NCI-H128 (cell line): ENCODE results near the gene OR8B3.
"Not testable (repeated sequence)": the region's sequence is repeated elsewhere in the genome, so short reads cannot be mapped to it uniquely, and the experiment has no call there.

Source experiments
- DNase-seq: peaks from one replicate; lab custom pipeline; 2025; ENCODE audit not compliant: unreplicated experiment; lab: John Stamatoyannopoulos, UW

The OR8B3 gene

GRCh38 chr11:124398924-124399323 is at the start of gene OR8B3:
TSS of gene OR8B3 (minus strand) at chr11:124399024. CDS start at chr11:124397351, 1,673 bp downstream.
- no peak for DNase-seq

- DNase-seq = no peak
These were observed 48.1 kb upstream of the OR8B3 start for GRCh38 chr11:124446916-124447315.

- DNase-seq = no peak
These were observed 46.9 kb upstream of the OR8B3 start, which contains the start of gene OR8B8 for GRCh38 chr11:124445646-124446150. TSS of gene OR8B8 (minus strand) at chr11:124445696. CDS start at chr11:124441085, 4,611 bp downstream.

GRCh38 chr11:124442847-124443246 is 44.0 kb upstream of the OR8B3 start:
- no peak for DNase-seq

- no peak for DNase-seq
These were observed 43.6 kb upstream of the OR8B3 start for GRCh38 chr11:124442442-124442841.

- no peak for DNase-seq
These were observed 42.7 kb upstream of the OR8B3 start for GRCh38 chr11:124441519-124441918.

GRCh38 chr11:124441081-124441480 is 42.3 kb upstream of the OR8B3 start:
- DNase-seq = no peak

GRCh38 chr11:124440608-124441007 is 41.8 kb upstream of the OR8B3 start:
- DNase-seq = no peak

- no peak for DNase-seq
These were observed 35.9 kb upstream of the OR8B3 start for GRCh38 chr11:124434699-124435098.

- DNase-seq = no peak
These were observed 30.8 kb upstream of the OR8B3 start for GRCh38 chr11:124429599-124429998.

- no peak for DNase-seq
These were observed 25.6 kb upstream of the OR8B3 start, which contains the start of gene OR8B4 for GRCh38 chr11:124424384-124424921. TSS of gene OR8B4 (minus strand) at chr11:124424871. CDS start at chr11:124424871, 0 bp downstream.

- DNase-seq = no peak
These were observed 22.2 kb upstream of the OR8B3 start for GRCh38 chr11:124421043-124421442.

- DNase-seq = no peak
These were observed 16.6 kb upstream of the OR8B3 start for GRCh38 chr11:124415356-124415923.

- no peak for DNase-seq
These were observed 11.1 kb upstream of the OR8B3 start for GRCh38 chr11:124409906-124410305.

- no peak for DNase-seq
These were observed 6.8 kb upstream of the OR8B3 start for GRCh38 chr11:124405581-124405980.

GRCh38 chr11:124403186-124403585 is 4.4 kb upstream of the OR8B3 start:
- DNase-seq = not testable (repeated sequence)

- DNase-seq = no peak
These were observed 3.6 kb upstream of the OR8B3 start for GRCh38 chr11:124402326-124402922.

- DNase-seq = not testable (repeated sequence)
These were observed 2.0 kb downstream of the OR8B3 start for GRCh38 chr11:124396847-124397246.

- no peak for DNase-seq
These were observed 4.4 kb downstream of the OR8B3 start for GRCh38 chr11:124394408-124394807.

GRCh38 chr11:124384399-124384798 is 14.4 kb downstream of the OR8B3 start, which contains the start of gene OR8B2:
TSS of gene OR8B2 (minus strand) at chr11:124384499. CDS start at chr11:124383343, 1,156 bp downstream.
- DNase-seq = no peak

GRCh38 chr11:124382857-124383256 is 16.0 kb downstream of the OR8B3 start:
- DNase-seq = not testable (repeated sequence)

- DNase-seq = no peak
These were observed 18.2 kb downstream of the OR8B3 start for GRCh38 chr11:124380585-124380984.
